GM12878 (cell line): ENCODE measurements around the gene ING3.

Experiments used
- EED ChIP-seq: sonication (generic); IDR thresholded peaks from 2 replicates; pipeline ENCODE4 v1.6.1; 2016; ENCODE audit warnings: antibody characterized with exemption, low read depth
- POU2F2 ChIP-seq: IDR thresholded peaks from 3 replicates; pipeline ENCODE4 v1.6.1; 2011; ENCODE audit warnings: low read depth, mild to moderate bottlenecking, low read length, borderline replicate concordance
- STAT3 ChIP-seq: IDR thresholded peaks from 2 replicates; pipeline ENCODE4 v1.6.1; 2011; ENCODE audit warnings: low read depth, low read length, improper control_type of control experiment

GRCh38 chr7:120916121-120916520 is 34.5 kb upstream of the ING3 start:
- no peak for TF ChIP-seq POU2F2
- TF ChIP-seq STAT3: no peak
- no peak for TF ChIP-seq EED
